BJ (cell line): ENCODE data around the gene C5orf63. TPM values are rescaled to one million over a fixed set of nuclear protein-coding genes. Genes with fewer than 3 reads are reported as not detected.
"Not testable (repeated sequence)": the region's sequence is repeated elsewhere in the genome, so short reads cannot be mapped to it uniquely, and the experiment has no call there.

Experiments
- CTCF ChIA-PET: fragments of 350-600 bp; formaldehyde crosslinking; extraction: SDS; loops from one replicate; lab custom pipeline; 2021; ENCODE audit warnings: antibody characterized with exemption, inconsistent platforms; lab: Yijun Ruan, JAX
- POLR2A ChIA-PET: fragments of 300-600 bp; sonication (Branson Sonifier 250); formaldehyde crosslinking; extraction: SDS; loops from one replicate; lab custom pipeline; 2021; ENCODE audit warnings: antibody characterized with exemption; lab: Charles Lee
- DNase-seq: peaks from one replicate; pipeline ENCODE4 v3.0.0-alpha.2; 2011; ENCODE audit warnings: low read depth
- H3K27me3 ChIP-seq: 2 replicates; pipeline ENCODE4 v1.6.0; 2011; ENCODE audit warnings: low read length; ENCODE audit not compliant: control insufficient read depth, insufficient read depth
- H3K36me3 ChIP-seq: 2 replicates; pipeline ENCODE4 v1.5.1; 2011; ENCODE audit warnings: low read length; ENCODE audit not compliant: control insufficient read depth, insufficient read depth
- H3K4me3 ChIP-seq: 2 replicates; pipeline ENCODE4 v1.5.1; 2011; ENCODE audit warnings: low read depth, mild to moderate bottlenecking, control low read depth, low read length
- CTCF ChIP-seq: IDR thresholded peaks from 2 replicates; pipeline ENCODE4 v1.5.1; 2011; ENCODE audit warnings: low read depth, mild to moderate bottlenecking, control low read depth, inconsistent platforms, low read length, moderate library complexity; ENCODE audit not compliant: insufficient read depth
- polyA minus RNA-seq: library from RNA; depleted of rRNA, polyadenylated mRNA; stranded (reverse); fragments of >200 nt; gene quantifications from 2 replicates; pipeline ENCODE4 v1.2.3, GENCODE V29; 2011; rRNA and poly(A)+ RNA removed
- polyA plus RNA-seq: library from polyadenylated mRNA; depleted of rRNA; stranded (reverse); fragments of >200 nt; gene quantifications from 2 replicates; pipeline ENCODE4 v1.2.3, GENCODE V29; 2011; rRNA removed

C5orf63 gene
- 1.4 and 3.9 TPM in 2 replicates for polyA plus RNA-seq
- polyA minus RNA-seq, result 0.62 and 1.6 TPM in 2 replicates

- ChIA-PET CTCF (interaction anchor here (0.7 to 1.8 kb wide), 4 partner anchors 10 to 13 kb away, joined by 3 to 5 read pairs (median 4); no protein-coding TSS in a partner anchor), POLR2A (no interaction called here)
- no peaks in the 10 kb centered on the region for H3K36me3 ChIP-seq
- no peak for TF ChIP-seq CTCF
- peak within 1 kb of the TSS; percentile 60 for H3K4me3 ChIP-seq
- H3K27me3 ChIP-seq, result no peaks in the 10 kb centered on the region
- DNase-seq, result no peak
Observed at GRCh38 chr5:127072861-127073846, at the start of gene C5orf63. C5orf63 (minus strand) TSS chr5:127073502; CDS start chr5:127058995, 14,507 bp downstream.

DNA sequence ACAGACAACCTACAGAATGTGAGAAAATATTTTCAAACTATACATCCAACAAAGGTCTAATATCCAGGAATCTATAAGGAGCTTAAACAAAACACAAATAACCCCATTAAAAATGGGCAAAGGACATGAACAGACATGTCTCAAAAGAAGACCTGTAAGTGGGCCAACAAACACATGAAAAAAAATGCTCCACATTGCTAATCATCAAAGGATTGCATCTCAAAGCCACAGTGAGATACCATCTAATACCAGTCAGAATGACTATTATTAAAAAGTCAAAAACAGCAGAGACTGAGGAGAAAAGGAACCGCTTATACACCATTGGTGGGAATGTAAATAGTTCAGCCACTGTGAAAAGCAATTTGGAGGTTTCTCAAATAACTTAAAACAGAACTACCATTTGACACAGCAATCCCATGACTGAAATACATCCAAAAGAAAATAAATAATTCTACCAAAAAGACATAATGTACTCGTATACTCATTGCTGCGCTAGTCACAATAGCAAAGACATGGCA lies 39.1 kb upstream of the C5orf63 start:
- ChIA-PET POLR2A (no interaction called here), CTCF (no interaction called here)
- DNase-seq, result no peak
- no peak overlapping the region for H3K4me3 ChIP-seq
- no peaks in the 10 kb centered on the region for H3K36me3 ChIP-seq
- TF ChIP-seq CTCF, result no peak
- H3K27me3 ChIP-seq, result no peaks in the 10 kb centered on the region

- ChIA-PET POLR2A (no interaction called here), CTCF (no interaction called here)
- Histone ChIP-seq H3K4me3 (no peak overlapping the region), H3K27me3 (no peaks in the 10 kb centered on the region), H3K36me3 (no peaks in the 10 kb centered on the region)
- TF ChIP-seq CTCF, result no peak
- DNase-seq, result no peak
Observed at GRCh38 chr5:127111112-127111511, 37.8 kb upstream of the C5orf63 start.

- CTCF ChIA-PET, H3K27me3 ChIP-seq, H3K4me3 ChIP-seq, H3K36me3 ChIP-seq, POLR2A ChIA-PET, DNase-seq: not testable (repeated sequence)
Observed at GRCh38 chr5:127108624-127109260, 35.4 kb upstream of the C5orf63 start.

DNA sequence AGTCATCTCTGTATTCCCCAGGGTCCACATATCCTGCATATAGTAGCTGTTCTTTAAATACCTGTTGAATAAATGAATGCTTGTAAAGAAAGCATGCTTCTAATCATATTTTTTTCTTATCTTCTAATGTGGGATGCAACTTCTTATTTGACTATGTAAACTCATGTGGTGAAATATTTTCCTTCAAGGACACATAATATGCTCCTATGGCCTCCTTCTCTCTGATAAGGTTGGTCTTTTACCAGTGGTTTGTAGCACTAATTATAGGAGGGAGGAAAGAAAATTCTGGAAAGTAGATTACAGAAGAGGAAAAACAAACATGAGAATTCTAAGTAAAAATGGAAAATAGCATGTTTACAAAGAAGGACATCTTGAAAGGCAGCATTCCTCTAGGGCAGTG lies 28.6 kb upstream of the C5orf63 start:
- Histone ChIP-seq H3K27me3 (0 out of 2 replicates have a peak, but pooled peaks cover 1% of the 10 kb centered on the region), H3K4me3 (no peak overlapping the region), H3K36me3 (no peaks in the 10 kb centered on the region)
- TF ChIP-seq CTCF, result no peak
- DNase-seq, result no peak
- POLR2A ChIA-PET, result no interaction called here
- CTCF ChIA-PET, result interaction anchor here (1.0 kb wide), 1 partner anchor 15 kb away, joined by 3 read pairs; no protein-coding TSS in a partner anchor
